H1 (cell line): ENCODE measurements around the gene MYLK. TPM values are rescaled to one million over a fixed set of nuclear protein-coding genes. Genes with fewer than 3 reads are reported as not detected.

Experiments
- CTCF ChIA-PET: fragments of 300-600 bp; sonication (Branson Sonifier 250); formaldehyde crosslinking; loops from one replicate; lab custom pipeline; 2021; ENCODE audit not compliant: partially characterized antibody; lab: Charles Lee
- POLR2A ChIA-PET: fragments of 300-600 bp; sonication (Branson Sonifier 250); formaldehyde crosslinking; loops from one replicate; lab custom pipeline; 2021; ENCODE audit warnings: inconsistent platforms; ENCODE audit not compliant: partially characterized antibody; lab: Charles Lee
- DNase-seq, 2 experiments: peaks; one replicate each; pipeline versions ENCODE4 v3.0.0 to v3.0.0-alpha.2; 2010 to 2022; ENCODE audit warnings: low spot score in 2 of 2, low read depth in 1 of 2, mixed read lengths in 1 of 2
- FAIRE-seq: peaks from 2 replicates; lab custom pipeline; 2011; peaks lifted over from hg19 to GRCh38; lab: Jason Lieb, UNC
- H2AFZ ChIP-seq: 2 replicates; pipeline ENCODE4 v1.8.1; 2012; ENCODE audit warnings: low read length, inconsistent platforms
- H2AK5ac ChIP-seq: 2 replicates; pipeline ENCODE4 v1.6.1; 2013; ENCODE audit warnings: low read depth, low read length
- H2BK120ac ChIP-seq: replicated peaks from 2 replicates; pipeline ENCODE3; 2013; ENCODE audit warnings: low read depth, low read length, inconsistent platforms
- H2BK12ac ChIP-seq: 2 replicates; pipeline ENCODE4 v1.6.1; 2013; ENCODE audit warnings: low read depth, low read length
- H2BK15ac ChIP-seq: 2 replicates; pipeline ENCODE4 v1.6.1; 2013; ENCODE audit warnings: low read length
- H2BK20ac ChIP-seq: 2 replicates; pipeline ENCODE4 v1.6.1; 2013; ENCODE audit warnings: low read length
- H2BK5ac ChIP-seq: 2 replicates; pipeline ENCODE4 v1.6.1; 2013; ENCODE audit warnings: low read depth, low read length
- H3K14ac ChIP-seq: 2 replicates; pipeline ENCODE4 v1.6.1; 2013; ENCODE audit warnings: inconsistent platforms; ENCODE audit not compliant: insufficient read length
- H3K18ac ChIP-seq: 2 replicates; pipeline ENCODE4 v1.6.1; 2013; ENCODE audit warnings: low read length; ENCODE audit errors: extremely low read depth
- H3K23ac ChIP-seq: 2 replicates; pipeline ENCODE4 v1.6.1; 2013; ENCODE audit warnings: inconsistent platforms; ENCODE audit not compliant: insufficient read length
- H3K23me2 ChIP-seq: 2 replicates; pipeline ENCODE4 v1.6.1; 2013; ENCODE audit warnings: low read depth, low read length
- H3K27ac ChIP-seq: 2 replicates; pipeline ENCODE4 v1.6.1; 2011; ENCODE audit warnings: low read depth, low read length, inconsistent platforms
- H3K27me3 ChIP-seq, 4 experiments: replicated peaks in 1 of 4; 1 replicate in 1 of 4; 2 replicates in 3 of 4; pipeline versions ENCODE4 v1.6.1 to v1.8.1; 2011 to 2013; ENCODE audit warnings: low read length in 3 of 4, mild to moderate bottlenecking in 3 of 4, inconsistent platforms in 2 of 4, mixed read lengths in 2 of 4, moderate library complexity in 1 of 4; ENCODE audit not compliant: control insufficient read depth in 3 of 4, insufficient read depth in 3 of 4; ENCODE audit errors: extremely low read depth in 1 of 4
- H3K36me3 ChIP-seq, 4 experiments: 2 replicates each; pipeline versions ENCODE4 v1.6.1 to v1.8.1; 2011 to 2013; ENCODE audit warnings: mild to moderate bottlenecking in 4 of 4, low read length in 3 of 4, moderate library complexity in 2 of 4, control low read depth in 1 of 4, inconsistent platforms in 1 of 4; ENCODE audit not compliant: insufficient read depth in 4 of 4, control insufficient read depth in 2 of 4
- H3K4ac ChIP-seq: replicated peaks from 2 replicates; pipeline ENCODE3; 2013; ENCODE audit warnings: low read length, low read depth, mixed read lengths, inconsistent platforms; ENCODE audit not compliant: insufficient read length
- H3K4me1 ChIP-seq, 4 experiments: replicated peaks in 1 of 4; 1 replicate in 1 of 4; 2 replicates in 3 of 4; pipeline versions ENCODE4 v1.6.1 to v1.8.1; 2011 to 2013; ENCODE audit warnings: low read length in 3 of 4, inconsistent platforms in 2 of 4, mixed read lengths in 1 of 4; ENCODE audit not compliant: insufficient read depth in 4 of 4, control insufficient read depth in 3 of 4
- H3K4me2 ChIP-seq, 2 experiments: 2 replicates each; pipeline versions ENCODE4 v1.6.1 to v1.8.1; 2011 to 2013; ENCODE audit warnings: low read depth in 2 of 2, low read length in 2 of 2, control low read depth in 1 of 2, inconsistent platforms in 1 of 2, mild to moderate bottlenecking in 1 of 2; ENCODE audit not compliant: insufficient read depth in 1 of 2
- H3K4me3 ChIP-seq, 4 experiments: fragments of 200-600, 300-600 bp in 1 of 4; sonication (generic), shearing (Covaris generic), sonication (Bioruptor Twin) in 1 of 4; 2 replicates each; pipeline versions ENCODE4 v1.5.1 to v1.8.1; 2011 to 2016; ENCODE audit warnings: low read length in 4 of 4, low read depth in 3 of 4, control low read depth in 2 of 4, inconsistent platforms in 2 of 4, mild to moderate bottlenecking in 2 of 4, mixed read lengths in 1 of 4, moderate library complexity in 1 of 4; ENCODE audit not compliant: insufficient read depth in 2 of 4; ENCODE audit errors: extremely low read depth in 1 of 4
- H3K56ac ChIP-seq: replicated peaks from 2 replicates; pipeline ENCODE3; 2013; ENCODE audit warnings: low read depth, mild to moderate bottlenecking, mixed read lengths, low read length, inconsistent platforms; ENCODE audit not compliant: insufficient read length
- H3K79me1 ChIP-seq: 2 replicates; pipeline ENCODE4 v1.6.1; 2013; ENCODE audit warnings: low read depth, low read length, control low read depth
- H3K79me2 ChIP-seq, 2 experiments: 2 replicates each; pipeline versions ENCODE4 v1.6.1 to v1.8.1; 2012 to 2013; ENCODE audit warnings: low read length in 2 of 2, mild to moderate bottlenecking in 2 of 2, inconsistent platforms in 1 of 2; ENCODE audit not compliant: insufficient read depth in 2 of 2, control insufficient read depth in 1 of 2
- H3K9ac ChIP-seq, 4 experiments: replicated peaks in 1 of 4; 1 replicate in 1 of 4; 2 replicates in 3 of 4; pipeline versions ENCODE4 v1.6.1 to v1.8.1; 2011 to 2013; ENCODE audit warnings: low read depth in 3 of 4, low read length in 3 of 4, control low read depth in 2 of 4, mild to moderate bottlenecking in 2 of 4, moderate library complexity in 2 of 4, inconsistent platforms in 1 of 4; ENCODE audit errors: extremely low read depth in 1 of 4
- H3K9me3 ChIP-seq, 2 experiments: 2 replicates each; pipeline versions ENCODE4 v1.6.1 to v1.8.1; 2012 to 2013; ENCODE audit warnings: mild to moderate bottlenecking in 2 of 2, moderate library complexity in 2 of 2, control low read depth in 1 of 2, inconsistent platforms in 1 of 2, low read depth in 1 of 2, low read length in 1 of 2, mixed read lengths in 1 of 2; ENCODE audit not compliant: insufficient read depth in 2 of 2
- H4K20me1 ChIP-seq, 2 experiments: replicated peaks in 1 of 2; 2 replicates each; pipeline versions ENCODE3 to v1.8.1; 2011 to 2013; ENCODE audit warnings: inconsistent platforms in 2 of 2, low read length in 2 of 2, mild to moderate bottlenecking in 1 of 2; ENCODE audit not compliant: insufficient read depth in 2 of 2, control insufficient read depth in 1 of 2
- H4K5ac ChIP-seq: 2 replicates; pipeline ENCODE4 v1.6.1; 2013; ENCODE audit warnings: low read length, low read depth, mixed read lengths, inconsistent platforms; ENCODE audit not compliant: insufficient read length
- H4K8ac ChIP-seq: 2 replicates; pipeline ENCODE4 v1.8.0; 2013; ENCODE audit warnings: mild to moderate bottlenecking, moderate library complexity, low read length, inconsistent platforms; ENCODE audit not compliant: insufficient read depth; ENCODE audit errors: extremely low read depth
- H4K91ac ChIP-seq: replicated peaks from 2 replicates; pipeline ENCODE3; 2013; ENCODE audit warnings: low read length, mixed read lengths, inconsistent platforms; ENCODE audit not compliant: insufficient read length
- FOSL1 ChIP-seq: IDR thresholded peaks from 2 replicates; pipeline ENCODE4 v1.6.1; 2011; ENCODE audit warnings: mild to moderate bottlenecking, low read depth, low read length, moderate library complexity; ENCODE audit not compliant: insufficient read depth
- KDM4A ChIP-seq: IDR thresholded peaks from one replicate; pipeline ENCODE4 v1.7.1; 2012; ENCODE audit warnings: low read depth, mild to moderate bottlenecking, moderate library complexity, low read length, inconsistent platforms; ENCODE audit not compliant: severe bottlenecking
- SIX5 ChIP-seq: IDR thresholded peaks from 2 replicates; pipeline ENCODE4 v1.6.1; 2011; ENCODE audit warnings: mild to moderate bottlenecking, low read depth, low read length
- TCF12 ChIP-seq: IDR thresholded peaks from 2 replicates; pipeline ENCODE4 v1.6.1; 2011; ENCODE audit warnings: low read depth, mild to moderate bottlenecking, low read length
- WGBS, 2 experiments: shearing (Covaris generic) in 1 of 2; methylation state at CpG; one replicate each; pipeline versions ENCODE4 v1.1.6 to v1.1.7; 2013 to 2015; ENCODE audit warnings: low lambda C conversion rate in 2 of 2, mixed read lengths in 2 of 2, inconsistent platforms in 1 of 2, low coverage in 1 of 2, missing lambda C conversion rate in 1 of 2; ENCODE audit not compliant: insufficient replicate concordance in 2 of 2, insufficient coverage in 1 of 2, insufficient read length in 1 of 2; ENCODE audit errors: extremely low coverage in 1 of 2, missing lambda C conversion rate in 1 of 2; 5-methylcytosine and 5-hydroxymethylcytosine counted together
- polyA plus RNA-seq, 7 experiments: library from polyadenylated mRNA; depleted of rRNA in 3 of 7; stranded (reverse) in 5 of 7; unstranded in 2 of 7; fragments of >200 nt in 5 of 7; fragments of 200-250 nt in 2 of 7; gene quantifications; 1 replicate in 5 of 7; 2 replicates in 1 of 7; 4 replicates in 1 of 7; pipeline versions ENCODE4 v1.2.1 to v1.2.3, GENCODE V29; 2011 to 2013; ENCODE audit warnings: missing spikeins in 2 of 7, mixed read lengths in 2 of 7
- total RNA-seq: library from RNA; stranded (reverse); fragmentation: NEBNext Ultra II Directional; extraction: Animal tissue kit (Norgen Biotek cat#: 25700); gene quantifications from 2 replicates; pipeline ENCODE4 v1.2.1, GENCODE V29; 2021

The MYLK gene
- total and polyA plus RNA-seq, 2 of the 8 experiments (the other 6 are each of a cell fraction or from before 2014, with no cell fraction given): 11.6 to 21.3 TPM

- Histone ChIP-seq H4K5ac (no peak overlapping the region), H2AFZ (no peak overlapping the region), H4K8ac (no peak overlapping the region), H3K79me1 (no peaks in the 10 kb centered on the region), H3K23ac (no peak overlapping the region), H3K9ac (no peak overlapping the region), H3K14ac (no peak overlapping the region), H3K4ac (no peak overlapping the region), H3K36me3 (no peaks in the 10 kb centered on the region), H2BK20ac (no peak overlapping the region), H2BK5ac (no peak overlapping the region), H3K4me3 (no peak overlapping the region), H3K23me2 (no peaks in the 10 kb centered on the region), H2AK5ac (no peak overlapping the region), H3K27me3 (no peaks in the 10 kb centered on the region), H2BK15ac (no peak overlapping the region), H2BK12ac (no peak overlapping the region), H2BK120ac (no peak overlapping the region), H3K56ac (no peak overlapping the region), H4K20me1 (no peaks in the 10 kb centered on the region), H3K27ac (no peak overlapping the region), H3K9me3 (no peaks in the 10 kb centered on the region), H3K79me2 (no peaks in the 10 kb centered on the region), H3K4me1 (no peaks in the 10 kb centered on the region), H3K18ac (no peak overlapping the region), H4K91ac (no peak overlapping the region), H3K4me2 (no peak overlapping the region)
- CTCF ChIA-PET: interaction anchor here (0.8 to 2.5 kb wide), 8 partner anchors 8 to 176 kb away, joined by 3 to 14 read pairs (median 4); no protein-coding TSS in a partner anchor
- POLR2A ChIA-PET: no interaction called here
- DNase-seq: no peak
- WGBS, 2 experiments: 82% methylated on average over 5 of the region's 5 CpGs; no CpG with 5 or more reads in 1 of the 2 experiments
- TF ChIP-seq SIX5: no peak
- no peak for TF ChIP-seq TCF12
- TF ChIP-seq KDM4A: no peak
- TF ChIP-seq FOSL1: no peak
- FAIRE-seq: no peak
These were observed 15.3 kb upstream of the MYLK start for GRCh38 chr3:123899300-123899865.
